ENCODE data around the gene PPP3CA.

GRCh38 chr4:101238706-101239105, 108.6 kb downstream of the PPP3CA start:
- TF ChIP-seq, protein P1, sequence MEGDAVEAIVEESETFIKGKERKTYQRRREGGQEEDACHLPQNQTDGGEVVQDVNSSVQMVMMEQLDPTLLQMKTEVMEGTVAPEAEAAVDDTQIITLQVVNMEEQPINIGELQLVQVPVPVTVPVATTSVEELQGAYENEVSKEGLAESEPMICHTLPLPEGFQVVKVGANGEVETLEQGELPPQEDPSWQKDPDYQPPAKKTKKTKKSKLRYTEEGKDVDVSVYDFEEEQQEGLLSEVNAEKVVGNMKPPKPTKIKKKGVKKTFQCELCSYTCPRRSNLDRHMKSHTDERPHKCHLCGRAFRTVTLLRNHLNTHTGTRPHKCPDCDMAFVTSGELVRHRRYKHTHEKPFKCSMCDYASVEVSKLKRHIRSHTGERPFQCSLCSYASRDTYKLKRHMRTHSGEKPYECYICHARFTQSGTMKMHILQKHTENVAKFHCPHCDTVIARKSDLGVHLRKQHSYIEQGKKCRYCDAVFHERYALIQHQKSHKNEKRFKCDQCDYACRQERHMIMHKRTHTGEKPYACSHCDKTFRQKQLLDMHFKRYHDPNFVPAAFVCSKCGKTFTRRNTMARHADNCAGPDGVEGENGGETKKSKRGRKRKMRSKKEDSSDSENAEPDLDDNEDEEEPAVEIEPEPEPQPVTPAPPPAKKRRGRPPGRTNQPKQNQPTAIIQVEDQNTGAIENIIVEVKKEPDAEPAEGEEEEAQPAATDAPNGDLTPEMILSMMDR (IDR thresholded peaks at IDR 0.05; ENCODE audit: low read length), result no peak
- TF ChIP-seq EZH2phosphoT487 (IDR thresholded peaks at IDR 0.05; ENCODE audit: low read length), result no peak

All from MM.1S (cell line).